H9 (cell line): ENCODE measurements around the gene FRMD1. TPM values are rescaled to one million over a fixed set of nuclear protein-coding genes. Genes with fewer than 3 reads are reported as not detected.

Experiments used
- DNase-seq: peaks from one replicate; pipeline ENCODE4 v3.0.0-alpha.2; 2017
- H2AFZ ChIP-seq: one replicate; pipeline ENCODE4 v1.6.1; 2013; ENCODE audit warnings: mild to moderate bottlenecking, low read length, control low read depth, moderate library complexity
- H2AK5ac ChIP-seq: 2 replicates; pipeline ENCODE4 v1.6.1; 2013; ENCODE audit warnings: low read length, control low read depth, mixed read lengths; ENCODE audit not compliant: insufficient read length
- H2BK120ac ChIP-seq: one replicate; pipeline ENCODE4 v1.6.1; 2013; ENCODE audit warnings: low read depth, mild to moderate bottlenecking, low read length, control low read depth, inconsistent platforms; ENCODE audit not compliant: poor library complexity, severe bottlenecking
- H2BK12ac ChIP-seq: 2 replicates; pipeline ENCODE4 v1.6.1; 2013; ENCODE audit warnings: low read length, control low read depth, mixed read lengths, low read depth; ENCODE audit not compliant: insufficient read length
- H2BK15ac ChIP-seq: 2 replicates; pipeline ENCODE4 v1.6.1; 2013; ENCODE audit warnings: low read depth, low read length, control low read depth
- H2BK20ac ChIP-seq: one replicate; pipeline ENCODE4 v1.6.1; 2013; ENCODE audit warnings: low read depth, mild to moderate bottlenecking, low read length, control low read depth, inconsistent platforms; ENCODE audit not compliant: poor library complexity, severe bottlenecking
- H2BK5ac ChIP-seq: 2 replicates; pipeline ENCODE4 v1.6.1; 2013; ENCODE audit warnings: low read length, control low read depth, mixed read lengths; ENCODE audit not compliant: insufficient read length
- H3K14ac ChIP-seq: 2 replicates; pipeline ENCODE4 v1.6.1; 2013; ENCODE audit warnings: low read length, control low read depth; ENCODE audit not compliant: insufficient read depth
- H3K18ac ChIP-seq: 2 replicates; pipeline ENCODE4 v1.6.1; 2013; ENCODE audit warnings: low read depth, mild to moderate bottlenecking, mixed read lengths, low read length, control low read depth; ENCODE audit not compliant: insufficient read length
- H3K23ac ChIP-seq: 2 replicates; pipeline ENCODE4 v1.6.1; 2013; ENCODE audit warnings: low read length, control low read depth, mixed read lengths, low read depth; ENCODE audit not compliant: insufficient read length
- H3K23me2 ChIP-seq: 2 replicates; pipeline ENCODE4 v1.6.1; 2013; ENCODE audit warnings: low read depth, mild to moderate bottlenecking, mixed read lengths, low read length, control low read depth; ENCODE audit not compliant: insufficient read length, poor library complexity, severe bottlenecking
- H3K27ac ChIP-seq: 2 replicates; pipeline ENCODE4 v1.5.1; 2013; ENCODE audit warnings: low read length, control low read depth, mixed read lengths, low read depth; ENCODE audit not compliant: insufficient read length
- H3K27me3 ChIP-seq: 2 replicates; pipeline ENCODE4 v1.6.1; 2013; ENCODE audit warnings: low read length, control low read depth, inconsistent platforms; ENCODE audit not compliant: insufficient read depth
- H3K4ac ChIP-seq: 2 replicates; pipeline ENCODE4 v1.6.1; 2013; ENCODE audit warnings: low read depth, mild to moderate bottlenecking, control low read depth, inconsistent platforms, low read length, moderate library complexity
- H3K4me1 ChIP-seq: 2 replicates; pipeline ENCODE4 v1.6.1; 2013; ENCODE audit warnings: low read length, control low read depth, inconsistent platforms; ENCODE audit not compliant: insufficient read depth
- H3K4me2 ChIP-seq: 2 replicates; pipeline ENCODE4 v1.6.1; 2013; ENCODE audit warnings: low read length, control low read depth, mixed read lengths; ENCODE audit not compliant: insufficient read length, insufficient read depth
- H3K56ac ChIP-seq: 2 replicates; pipeline ENCODE4 v1.6.1; 2013; ENCODE audit warnings: low read depth, mild to moderate bottlenecking, mixed read lengths, low read length, control low read depth; ENCODE audit not compliant: insufficient read length
- H3K79me1 ChIP-seq: 2 replicates; pipeline ENCODE4 v1.6.1; 2013; ENCODE audit warnings: low read depth, mild to moderate bottlenecking, moderate library complexity, low read length, control low read depth, inconsistent platforms; ENCODE audit not compliant: insufficient read depth, poor library complexity, severe bottlenecking
- H3K79me2 ChIP-seq: 2 replicates; pipeline ENCODE4 v1.6.1; 2013; ENCODE audit warnings: low read length, control low read depth, inconsistent platforms; ENCODE audit not compliant: insufficient read depth
- H3K9ac ChIP-seq: 2 replicates; pipeline ENCODE4 v1.6.1; 2013; ENCODE audit warnings: low read length, control low read depth, mixed read lengths; ENCODE audit not compliant: insufficient read length; ENCODE audit errors: extremely low read depth
- H3K9me3 ChIP-seq: one replicate; pipeline ENCODE4 v1.6.1; 2013; ENCODE audit warnings: low read depth, low read length, inconsistent platforms; ENCODE audit not compliant: control insufficient read depth
- H3T11ph ChIP-seq: one replicate; pipeline ENCODE4 v1.6.1; 2013; ENCODE audit warnings: mild to moderate bottlenecking, low read length, control low read depth, inconsistent platforms
- H4K20me1 ChIP-seq: one replicate; pipeline ENCODE4 v1.6.1; 2013; ENCODE audit not compliant: control insufficient read depth, insufficient read length, insufficient read depth
- H4K5ac ChIP-seq: 2 replicates; pipeline ENCODE4 v1.6.1; 2013; ENCODE audit warnings: low read depth, mild to moderate bottlenecking, mixed read lengths, low read length, control low read depth; ENCODE audit not compliant: insufficient read length
- H4K8ac ChIP-seq: replicated peaks from 2 replicates; pipeline ENCODE4 v1.6.1; 2013; ENCODE audit warnings: low read length, control low read depth, mixed read lengths, low read depth; ENCODE audit not compliant: insufficient read length
- H4K91ac ChIP-seq: 2 replicates; pipeline ENCODE4 v1.6.1; 2013; ENCODE audit warnings: low read depth, mild to moderate bottlenecking, moderate library complexity, mixed read lengths, low read length, control low read depth; ENCODE audit not compliant: insufficient read length
- H3K27ac Mint-ChIP-seq, 3 experiments: 2 replicates in 2 of 3; 3 replicates in 1 of 3; pipeline ENCODE4 v1.8.0; 2020 to 2021; ENCODE audit warnings: mixed read lengths in 3 of 3, mild to moderate bottlenecking in 1 of 3, moderate library complexity in 1 of 3
- H3K27me3 Mint-ChIP-seq: 2 replicates; pipeline ENCODE4 v1.8.0; 2021; ENCODE audit warnings: low read depth, mild to moderate bottlenecking, moderate library complexity, mixed read lengths
- H3K36me3 Mint-ChIP-seq, 3 experiments: 2 replicates in 2 of 3; 3 replicates in 1 of 3; pipeline ENCODE4 v1.8.0; 2020 to 2021; ENCODE audit warnings: low read depth in 3 of 3, mixed read lengths in 3 of 3; ENCODE audit not compliant: insufficient read depth in 1 of 3
- H3K4me1 Mint-ChIP-seq, 2 experiments: 2 replicates each; pipeline ENCODE4 v1.8.0; 2020; ENCODE audit warnings: mixed read lengths in 2 of 2
- H3K4me3 Mint-ChIP-seq, 2 experiments: 2 replicates in 1 of 2; 3 replicates in 1 of 2; pipeline ENCODE4 v1.8.0; 2020 to 2021; ENCODE audit warnings: mild to moderate bottlenecking in 2 of 2, mixed read lengths in 2 of 2, moderate library complexity in 1 of 2
- H3K9me3 Mint-ChIP-seq, 2 experiments: 2 replicates in 1 of 2; 3 replicates in 1 of 2; pipeline ENCODE4 v1.8.0; 2020; ENCODE audit warnings: mild to moderate bottlenecking in 2 of 2, mixed read lengths in 2 of 2, moderate library complexity in 1 of 2
- CTCF ChIP-seq: fragments of 200-600 bp; sonication (generic); conservative IDR thresholded peaks from 3 replicates; pipeline ENCODE4 v1.8.0; 2021; ENCODE audit warnings: antibody characterized with exemption, mild to moderate bottlenecking
- WGBS: extraction: QIAGEN DNeasy Blood & Tissue Kit; methylation state at CpG from one replicate; pipeline ENCODE4 v1.1.7; 2013; ENCODE audit warnings: missing lambda C conversion rate, low lambda C conversion rate, mixed read lengths; ENCODE audit not compliant: insufficient read length; ENCODE audit errors: extremely low coverage; 5-methylcytosine and 5-hydroxymethylcytosine counted together
- total RNA-seq: library from RNA; stranded (reverse); gene quantifications from 2 replicates; pipeline ENCODE4 v1.2.1, GENCODE V29; 2021

Gene FRMD1
- total RNA-seq, 1 experiment from 2014 or later, result not detected

- Histone ChIP-seq H2BK5ac (no peak overlapping the region), H3K18ac (no peak overlapping the region), H2BK120ac (no peak overlapping the region), H3T11ph (no peak overlapping the region), H2BK12ac (no peak overlapping the region), H3K23me2 (no peaks in the 10 kb centered on the region), H3K4me1 (no peaks in the 10 kb centered on the region), H4K91ac (no peak overlapping the region), H3K79me2 (no peaks in the 10 kb centered on the region), H2BK20ac (no peak overlapping the region), H3K23ac (no peak overlapping the region), H4K8ac (no peak overlapping the region), H2BK15ac (no peak overlapping the region), H3K14ac (no peak overlapping the region), H2AK5ac (no peak overlapping the region), H3K9ac (no peak overlapping the region), H4K5ac (no peak overlapping the region), H3K4me2 (no peak overlapping the region), H3K79me1 (no peaks in the 10 kb centered on the region), H3K27me3 (no peaks in the 10 kb centered on the region), H3K9me3 (no peaks in the 10 kb centered on the region), H3K4ac (no peak overlapping the region), H3K56ac (no peak overlapping the region), H4K20me1 (no peaks in the 10 kb centered on the region), H3K27ac (no peak overlapping the region), H2AFZ (no peak overlapping the region)
- Mint-ChIP-seq H3K4me3 (no peak overlapping the region), H3K9me3 (no peaks in the 10 kb centered on the region), H3K36me3 (no peaks in the 10 kb centered on the region; a peak in 1 of 7 replicates), H3K27me3 (no peaks in the 10 kb centered on the region; the same call in 1 of the 2 replicates), H3K4me1 (peaks cover 0 to 4% of the 10 kb centered on the region in 2 experiments; a peak in 1 of 4 replicates), H3K27ac (no peak overlapping the region)
- no peak for DNase-seq
- no CpG with 5 or more reads among the region's 26 CpGs for WGBS
- no peak for TF ChIP-seq CTCF
These were observed 26.6 kb downstream of the FRMD1 start for GRCh38 chr6:168052291-168052891.
